ENCODE measurements around the gene PKD1. TPM values are rescaled to one million over a fixed set of nuclear protein-coding genes. Genes with fewer than 3 reads are reported as not detected.

Gene PKD1
- total and polyA plus RNA-seq, 2 donors (not counting 1 experiment from before 2014, with no cell fraction given) = 100 to 116 TPM

GRCh38 chr16:2040041-2040786, 95.5 kb downstream of the PKD1 start:
- Mint-ChIP-seq H3K4me1 (peaks cover 3% of the 10 kb centered on the region), H3K4me3 (no peak overlapping the region), H3K27me3 (no peaks in the 10 kb centered on the region), H3K27ac (no peak overlapping the region), H3K9me3 (ENCODE audit: insufficient read depth) (no peaks in the 10 kb centered on the region)
- H3K4me2 ChIP-seq (replicated peaks; ENCODE audit: low read depth, low read length, poor library complexity, severe bottlenecking) = no peak overlapping the region
- no peak overlapping the region for H3K27ac ChIP-seq (ENCODE audit: low read length in 2 of 2)
- ATAC-seq (ENCODE audit: low read depth) (no peak), DNase-seq (no peak)
- no peak overlapping the region for H3K9ac ChIP-seq (ENCODE audit: low read length)
- H3K4me3 ChIP-seq (ENCODE audit: control extremely low read depth in 1 of 5, extremely low read depth in 1 of 5, insufficient read depth in 1 of 5, low read depth in 2 of 5, low read length in 4 of 5) = no peak overlapping the region
- H4K20me1 ChIP-seq (ENCODE audit: control insufficient read depth, insufficient read depth, low read length, poor library complexity, severe bottlenecking) = no peaks in the 10 kb centered on the region
- WGBS (ENCODE audit: insufficient coverage) = 97% methylated on average over 22 of the region's 24 CpGs
- H3K27me3 ChIP-seq (replicated peaks in 1 of 4; ENCODE audit: control extremely low read depth in 1 of 4, control insufficient read depth in 3 of 4, insufficient read depth in 4 of 4, low read length in 3 of 4) = no peaks in the 10 kb centered on the region
- no peak overlapping the region for H2AFZ ChIP-seq (ENCODE audit: insufficient read depth, low read depth, low read length, poor library complexity, severe bottlenecking)
- intact Hi-C loops (cut with micrococcal nuclease) = no loop called here
- no peaks in the 10 kb centered on the region for H3K79me2 ChIP-seq (ENCODE audit: control insufficient read depth, insufficient read depth, low read length)
- CTCF ChIA-PET = no interaction called here
- peaks cover 4 to 17% of the 10 kb centered on the region in 2 donors for H3K4me1 ChIP-seq (ENCODE audit: control insufficient read depth in 2 of 2, insufficient read depth in 2 of 2, low read length in 2 of 2)
- no peak for TF ChIP-seq EZH2 (IDR thresholded peaks at IDR 0.05; ENCODE audit: borderline replicate concordance, insufficient read depth, low read depth, low read length, poor library complexity, severe bottlenecking)
- TF ChIP-seq CTCF (IDR thresholded peaks at IDR 0.05) = no peak
- no peaks in the 10 kb centered on the region for H3K9me3 ChIP-seq (ENCODE audit: control extremely low read depth in 1 of 3, control insufficient read depth in 2 of 3, insufficient read depth in 1 of 3, low read length in 2 of 3)
- H3K36me3 ChIP-seq (replicated peaks in 1 of 2; ENCODE audit: control extremely low read depth in 1 of 2, control insufficient read depth in 1 of 2, extremely low read depth in 1 of 2, insufficient read depth in 2 of 2, low read length in 1 of 2) = no peaks in the 10 kb centered on the region
- POLR2A ChIA-PET = no interaction called here

- POLR2A ChIA-PET = no interaction called here
- no peaks in the 10 kb centered on the region for H3K4me1 Mint-ChIP-seq
- H3K27ac Mint-ChIP-seq = no peak overlapping the region
- TF ChIP-seq CTCF (IDR thresholded peaks at IDR 0.05) (no peak), EZH2 (IDR thresholded peaks at IDR 0.05; ENCODE audit: borderline replicate concordance, insufficient read depth, low read depth, low read length, poor library complexity, severe bottlenecking) (no peak)
- Histone ChIP-seq H3K4me1 (ENCODE audit: control insufficient read depth in 2 of 2, insufficient read depth in 2 of 2, low read length in 2 of 2) (peaks cover 4 to 12% of the 10 kb centered on the region in 2 donors), H2AFZ (ENCODE audit: insufficient read depth, low read depth, low read length, poor library complexity, severe bottlenecking) (no peak overlapping the region), H3K27me3 (replicated peaks in 1 of 4; ENCODE audit: control extremely low read depth in 1 of 4, control insufficient read depth in 3 of 4, insufficient read depth in 4 of 4, low read length in 3 of 4) (peaks cover 0 to 5% (median 0%) of the 10 kb centered on the region in 4 experiments), H4K20me1 (ENCODE audit: control insufficient read depth, insufficient read depth, low read length, poor library complexity, severe bottlenecking) (no peaks in the 10 kb centered on the region), H3K4me2 (replicated peaks; ENCODE audit: low read depth, low read length, poor library complexity, severe bottlenecking) (no peak overlapping the region), H3K79me2 (ENCODE audit: control insufficient read depth, insufficient read depth, low read length) (no peaks in the 10 kb centered on the region), H3K27ac (ENCODE audit: low read length in 2 of 2) (no peak overlapping the region), H3K4me3 (ENCODE audit: control extremely low read depth in 1 of 5, extremely low read depth in 1 of 5, insufficient read depth in 1 of 5, low read depth in 2 of 5, low read length in 4 of 5) (no peak overlapping the region), H3K9me3 (ENCODE audit: control extremely low read depth in 1 of 3, control insufficient read depth in 2 of 3, insufficient read depth in 1 of 3, low read length in 2 of 3) (no peaks in the 10 kb centered on the region), H3K9ac (ENCODE audit: low read length) (no peak overlapping the region), H3K36me3 (replicated peaks in 1 of 2; ENCODE audit: control extremely low read depth in 1 of 2, control insufficient read depth in 1 of 2, extremely low read depth in 1 of 2, insufficient read depth in 2 of 2, low read length in 1 of 2) (no peaks in the 10 kb centered on the region)
- no peak overlapping the region for H3K4me3 Mint-ChIP-seq
- H3K9me3 Mint-ChIP-seq (ENCODE audit: insufficient read depth) = no peaks in the 10 kb centered on the region
- ATAC-seq (ENCODE audit: low read depth) (no peak), DNase-seq (no peak)
- no peaks in the 10 kb centered on the region for H3K27me3 Mint-ChIP-seq
- intact Hi-C loops (cut with micrococcal nuclease) = no loop called here
- CTCF ChIA-PET = interaction anchor here (1.0 kb wide), 1 partner anchor 8 kb away, joined by 5 read pairs; the partner anchor contains the start of genes NTHL1 and TSC2
- WGBS (ENCODE audit: insufficient coverage) = 89% methylated on average over 28 of the region's 29 CpGs
Observed at GRCh38 chr16:2039274-2040031, 96.2 kb downstream of the PKD1 start.

Data from B cell (primary cell).